GM12801 (cell line): Measurements from ENCODE around the gene NLGN1.

Experiments
- TF ChIP-seq, protein P1 (sequence below): IDR thresholded peaks from one replicate; pipeline ENCODE4 v1.5.1; 2011; ENCODE audit warnings: control low read depth; ENCODE audit not compliant: insufficient read length; ENCODE audit errors: extremely low read depth

The NLGN1 gene

DNA sequence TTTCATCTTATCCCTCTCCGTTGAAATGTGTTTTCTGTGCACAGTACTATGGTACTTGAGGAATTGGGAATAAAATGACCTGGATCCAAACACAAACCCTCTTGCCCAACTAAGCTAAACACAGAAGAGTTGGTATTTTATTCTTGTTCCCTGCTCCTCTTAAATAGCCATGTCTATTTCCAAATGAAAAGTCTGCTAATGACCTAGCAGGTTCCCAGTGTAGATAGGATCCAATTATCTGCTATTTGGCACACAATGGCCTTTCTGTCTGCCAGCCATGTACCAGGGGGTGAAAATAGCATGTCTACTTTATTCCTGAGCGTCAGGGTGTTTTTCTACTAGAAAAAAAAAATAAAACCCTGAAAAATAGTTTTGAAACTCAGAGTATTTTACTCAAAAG lies 804.6 kb downstream of the NLGN1 start:
- TF ChIP-seq, protein P1, sequence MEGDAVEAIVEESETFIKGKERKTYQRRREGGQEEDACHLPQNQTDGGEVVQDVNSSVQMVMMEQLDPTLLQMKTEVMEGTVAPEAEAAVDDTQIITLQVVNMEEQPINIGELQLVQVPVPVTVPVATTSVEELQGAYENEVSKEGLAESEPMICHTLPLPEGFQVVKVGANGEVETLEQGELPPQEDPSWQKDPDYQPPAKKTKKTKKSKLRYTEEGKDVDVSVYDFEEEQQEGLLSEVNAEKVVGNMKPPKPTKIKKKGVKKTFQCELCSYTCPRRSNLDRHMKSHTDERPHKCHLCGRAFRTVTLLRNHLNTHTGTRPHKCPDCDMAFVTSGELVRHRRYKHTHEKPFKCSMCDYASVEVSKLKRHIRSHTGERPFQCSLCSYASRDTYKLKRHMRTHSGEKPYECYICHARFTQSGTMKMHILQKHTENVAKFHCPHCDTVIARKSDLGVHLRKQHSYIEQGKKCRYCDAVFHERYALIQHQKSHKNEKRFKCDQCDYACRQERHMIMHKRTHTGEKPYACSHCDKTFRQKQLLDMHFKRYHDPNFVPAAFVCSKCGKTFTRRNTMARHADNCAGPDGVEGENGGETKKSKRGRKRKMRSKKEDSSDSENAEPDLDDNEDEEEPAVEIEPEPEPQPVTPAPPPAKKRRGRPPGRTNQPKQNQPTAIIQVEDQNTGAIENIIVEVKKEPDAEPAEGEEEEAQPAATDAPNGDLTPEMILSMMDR, result no peak

DNA sequence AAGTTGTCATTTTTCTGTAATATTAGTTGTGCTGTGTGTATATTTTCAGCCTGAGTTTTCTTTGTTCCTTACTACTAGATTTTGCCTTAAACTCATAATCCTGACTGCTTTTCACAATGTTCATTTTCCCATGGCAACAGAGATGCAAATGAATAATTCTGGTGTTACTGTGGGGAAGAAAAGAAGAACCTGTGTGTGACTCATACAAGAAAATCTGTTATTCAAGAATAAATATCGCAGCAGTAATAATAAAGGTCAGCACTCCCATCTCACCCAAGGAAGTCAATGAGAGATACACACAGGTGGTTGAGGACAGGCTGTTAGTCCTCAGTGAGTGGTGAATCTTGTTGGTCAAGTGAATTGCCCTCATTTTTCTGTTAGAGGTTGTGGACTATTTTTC lies 805.0 kb downstream of the NLGN1 start:
- TF ChIP-seq, protein P1, result no peak

DNA sequence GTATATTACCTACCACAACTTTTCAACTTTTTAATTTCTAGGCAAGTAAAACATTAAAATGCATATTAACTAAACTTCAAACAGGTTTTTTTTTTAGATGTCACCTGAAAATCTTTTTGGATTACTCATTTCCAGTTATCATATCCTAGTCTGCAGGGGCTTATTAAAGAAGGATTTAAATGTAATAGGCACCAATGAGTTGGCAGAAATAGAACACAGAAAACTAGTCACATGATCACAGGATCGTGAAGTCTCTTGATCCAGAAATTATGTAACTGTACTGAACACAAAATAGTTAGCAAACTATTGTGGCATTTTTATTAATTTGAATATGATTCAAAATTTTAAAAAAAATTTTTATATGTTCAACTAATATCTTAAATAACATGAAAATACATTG lies 807.2 kb downstream of the NLGN1 start:
- TF ChIP-seq, protein P1, result no peak

DNA sequence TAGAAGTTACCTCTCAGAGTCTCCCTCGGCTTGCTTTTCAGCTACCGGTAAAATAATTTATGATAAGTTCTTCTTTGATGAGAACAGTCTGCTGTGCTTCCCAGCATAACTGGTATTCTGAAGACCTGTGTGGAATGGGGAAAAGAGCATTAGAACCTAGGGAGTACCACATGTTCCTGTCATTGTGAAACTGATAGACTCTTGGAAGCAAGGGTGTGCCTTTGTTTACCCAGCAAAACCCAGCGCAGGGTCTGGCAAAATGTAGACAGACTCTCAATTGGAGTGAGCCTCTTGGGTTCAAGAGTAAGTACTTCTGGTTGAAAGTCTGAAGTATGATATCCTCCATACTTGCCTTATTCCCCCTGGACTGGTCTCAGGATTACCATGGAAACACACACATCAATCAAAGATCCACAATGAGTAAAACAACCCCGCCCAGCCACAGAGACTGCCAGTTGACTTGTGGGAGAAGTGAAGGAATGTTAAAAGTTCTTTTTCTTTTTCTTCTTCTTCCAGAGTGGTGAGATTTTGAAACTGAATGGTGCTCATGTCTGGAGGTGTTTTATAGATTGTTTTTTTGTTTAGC lies 809.2 kb downstream of the NLGN1 start:
- TF ChIP-seq, protein P1, result no peak

DNA sequence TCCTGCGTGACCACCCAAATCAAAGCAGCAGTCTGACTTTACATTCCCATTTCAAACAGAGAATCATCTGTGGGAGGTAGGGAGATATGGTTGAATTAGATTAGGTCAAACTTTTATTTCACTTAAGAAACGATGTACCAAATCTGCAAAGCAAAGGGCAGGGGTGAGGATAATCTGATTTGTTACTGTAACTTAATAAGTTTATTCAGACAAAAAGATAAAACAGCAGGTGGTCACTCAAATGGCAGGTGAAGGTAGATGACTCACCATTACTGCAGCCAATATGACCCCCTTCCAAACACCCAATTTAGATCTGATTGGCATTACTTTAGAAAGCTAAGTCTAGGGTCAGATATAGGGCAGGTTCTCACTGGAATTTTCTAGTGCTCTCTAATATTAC lies 810.6 kb downstream of the NLGN1 start:
- TF ChIP-seq, protein P1, result no peak

DNA sequence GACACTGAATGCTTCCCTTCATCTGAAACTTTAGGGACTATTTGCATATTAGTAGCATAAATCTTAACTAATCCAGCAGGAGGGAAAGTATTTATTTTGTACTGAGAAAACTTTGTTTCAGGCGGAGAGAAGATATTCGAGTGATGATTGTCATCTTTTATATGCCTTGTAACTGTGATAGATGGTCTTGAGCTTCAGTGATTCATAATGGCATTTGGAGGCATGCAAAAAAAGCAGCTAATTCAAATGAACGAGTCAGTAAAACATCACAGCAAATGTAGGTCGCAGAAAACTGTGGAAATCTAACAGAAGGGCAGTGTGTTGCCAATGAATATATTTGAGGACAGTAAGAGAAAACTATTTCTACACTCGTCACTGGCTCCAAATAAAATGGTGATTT lies 817.9 kb downstream of the NLGN1 start:
- TF ChIP-seq, protein P1, result no peak

DNA sequence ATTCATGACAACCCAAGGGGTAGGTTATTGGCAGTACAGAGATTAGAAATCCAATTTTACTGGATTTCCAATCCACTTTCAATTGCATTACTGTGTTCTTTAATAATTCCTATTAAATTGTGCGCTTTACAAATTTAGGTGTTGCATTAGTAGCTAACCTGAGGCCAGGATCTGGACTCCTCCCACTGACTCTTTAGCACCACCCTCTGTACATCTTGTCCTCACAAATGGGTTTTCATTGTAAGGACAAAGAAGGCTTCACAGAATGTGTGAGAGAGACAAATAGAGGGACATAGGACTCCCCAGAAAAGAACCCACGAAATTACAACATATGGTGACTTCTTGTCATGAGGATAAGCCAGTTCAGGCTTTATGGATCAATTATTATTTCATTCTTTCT lies 818.5 kb downstream of the NLGN1 start:
- TF ChIP-seq, protein P1, result no peak
